ENCODE measurements around the gene MOB3C.
"Not testable (repeated sequence)": the region's sequence is repeated elsewhere in the genome, so short reads cannot be mapped to it uniquely, and the experiment has no call there.

MOB3C gene

GRCh38 chr1:46616277-46617107, at the start of gene MOB3C:
Gene MOB3C, minus strand, starts transcription at chr1:46616811. Its CDS starts 3,490 bp downstream, at chr1:46613321.
- peak within 1 kb of the TSS; percentile 79 for H3K4me3 ChIP-seq (ENCODE audit: low read depth, low read length)

- no peak overlapping the region for H3K4me3 ChIP-seq (ENCODE audit: low read depth, low read length)
Measured at GRCh38 chr1:46665983-46666382, 49.4 kb upstream of the MOB3C start.

- not testable (repeated sequence) for H3K4me3 ChIP-seq (ENCODE audit: low read depth, low read length)
Measured at GRCh38 chr1:46662919-46663318, 46.3 kb upstream of the MOB3C start.

- H3K4me3 ChIP-seq (ENCODE audit: low read depth, low read length) = not testable (repeated sequence)
Measured at GRCh38 chr1:46660116-46660515, 43.5 kb upstream of the MOB3C start.

GRCh38 chr1:46659307-46659870, 42.8 kb upstream of the MOB3C start:
- H3K4me3 ChIP-seq (ENCODE audit: low read depth, low read length) = no peak overlapping the region

- H3K4me3 ChIP-seq (ENCODE audit: low read depth, low read length) = no peak overlapping the region
Measured at GRCh38 chr1:46657775-46658174, 41.2 kb upstream of the MOB3C start.

GRCh38 chr1:46656643-46657042, 40.0 kb upstream of the MOB3C start:
- H3K4me3 ChIP-seq (ENCODE audit: low read depth, low read length) = no peak overlapping the region

- no peak overlapping the region for H3K4me3 ChIP-seq (ENCODE audit: low read depth, low read length)
Measured at GRCh38 chr1:46655848-46656247, 39.2 kb upstream of the MOB3C start.

- H3K4me3 ChIP-seq (ENCODE audit: low read depth, low read length) = not testable (repeated sequence)
Measured at GRCh38 chr1:46654698-46655097, 38.1 kb upstream of the MOB3C start.

GRCh38 chr1:46654012-46654411, 37.4 kb upstream of the MOB3C start:
- no peak overlapping the region for H3K4me3 ChIP-seq (ENCODE audit: low read depth, low read length)

GRCh38 chr1:46653405-46653958, 36.9 kb upstream of the MOB3C start:
- no peak overlapping the region for H3K4me3 ChIP-seq (ENCODE audit: low read depth, low read length)

GRCh38 chr1:46652321-46653100, 35.9 kb upstream of the MOB3C start:
- H3K4me3 ChIP-seq (ENCODE audit: low read depth, low read length) = no peak overlapping the region

- not testable (repeated sequence) for H3K4me3 ChIP-seq (ENCODE audit: low read depth, low read length)
Measured at GRCh38 chr1:46651152-46651551, 34.5 kb upstream of the MOB3C start.

- no peak overlapping the region for H3K4me3 ChIP-seq (ENCODE audit: low read depth, low read length)
Measured at GRCh38 chr1:46650491-46650890, 33.9 kb upstream of the MOB3C start.

GRCh38 chr1:46649764-46650163, 33.2 kb upstream of the MOB3C start:
- no peak overlapping the region for H3K4me3 ChIP-seq (ENCODE audit: low read depth, low read length)

GRCh38 chr1:46647611-46648010, 31.0 kb upstream of the MOB3C start:
- no peak overlapping the region for H3K4me3 ChIP-seq (ENCODE audit: low read depth, low read length)

- H3K4me3 ChIP-seq (ENCODE audit: low read depth, low read length) = no peak overlapping the region
Measured at GRCh38 chr1:46646844-46647243, 30.2 kb upstream of the MOB3C start.

GRCh38 chr1:46646331-46646730, 29.7 kb upstream of the MOB3C start:
- H3K4me3 ChIP-seq (ENCODE audit: low read depth, low read length) = no peak overlapping the region

- no peak overlapping the region for H3K4me3 ChIP-seq (ENCODE audit: low read depth, low read length)
Measured at GRCh38 chr1:46645815-46646214, 29.2 kb upstream of the MOB3C start.

- H3K4me3 ChIP-seq (ENCODE audit: low read depth, low read length) = no peak overlapping the region
Measured at GRCh38 chr1:46643368-46643775, 26.8 kb upstream of the MOB3C start.

- H3K4me3 ChIP-seq (ENCODE audit: low read depth, low read length) = no peak overlapping the region
Measured at GRCh38 chr1:46642115-46642680, 25.6 kb upstream of the MOB3C start.
